ENCODE data around the gene COL1A1. TPM values are rescaled to one million over a fixed set of nuclear protein-coding genes. Genes with fewer than 3 reads are reported as not detected.
A peak's percentile ranks its signal among the peaks of the same experiment; 100 is the strongest.

COL1A1 gene
- total RNA-seq, 1 donor from 2014 or later: 171 TPM

- Histone ChIP-seq H3K27ac (no peak overlapping the region), H3K4me1 (peaks cover 15% of the 10 kb centered on the region), H3K9me3 (no peaks in the 10 kb centered on the region), H3K4me3 (no peak overlapping the region), H3K27me3 (no peaks in the 10 kb centered on the region), H3K36me3 (no peaks in the 10 kb centered on the region)
- no peak for TF ChIP-seq POLR2A (IDR thresholded peaks at IDR 0.05)
- TF ChIP-seq CTCF (IDR thresholded peaks at IDR 0.05): no peak
- TF ChIP-seq POLR2AphosphoS5 (IDR thresholded peaks at IDR 0.05; ENCODE audit: insufficient read depth in 1 of 2, low read depth in 1 of 2): no peak
- intact Hi-C loops (cut with DNase I): no loop called here
- no peak for DNase-seq (ENCODE audit: extremely low spot score in 2 of 2)
Measured at GRCh38 chr17:50162466-50163254, 38.8 kb downstream of the COL1A1 start.

GRCh38 chr17:50161911-50162288, 39.5 kb downstream of the COL1A1 start:
- H3K4me3 ChIP-seq: peak overlapping the region in 1 of 2 donors; percentile 58

DNA sequence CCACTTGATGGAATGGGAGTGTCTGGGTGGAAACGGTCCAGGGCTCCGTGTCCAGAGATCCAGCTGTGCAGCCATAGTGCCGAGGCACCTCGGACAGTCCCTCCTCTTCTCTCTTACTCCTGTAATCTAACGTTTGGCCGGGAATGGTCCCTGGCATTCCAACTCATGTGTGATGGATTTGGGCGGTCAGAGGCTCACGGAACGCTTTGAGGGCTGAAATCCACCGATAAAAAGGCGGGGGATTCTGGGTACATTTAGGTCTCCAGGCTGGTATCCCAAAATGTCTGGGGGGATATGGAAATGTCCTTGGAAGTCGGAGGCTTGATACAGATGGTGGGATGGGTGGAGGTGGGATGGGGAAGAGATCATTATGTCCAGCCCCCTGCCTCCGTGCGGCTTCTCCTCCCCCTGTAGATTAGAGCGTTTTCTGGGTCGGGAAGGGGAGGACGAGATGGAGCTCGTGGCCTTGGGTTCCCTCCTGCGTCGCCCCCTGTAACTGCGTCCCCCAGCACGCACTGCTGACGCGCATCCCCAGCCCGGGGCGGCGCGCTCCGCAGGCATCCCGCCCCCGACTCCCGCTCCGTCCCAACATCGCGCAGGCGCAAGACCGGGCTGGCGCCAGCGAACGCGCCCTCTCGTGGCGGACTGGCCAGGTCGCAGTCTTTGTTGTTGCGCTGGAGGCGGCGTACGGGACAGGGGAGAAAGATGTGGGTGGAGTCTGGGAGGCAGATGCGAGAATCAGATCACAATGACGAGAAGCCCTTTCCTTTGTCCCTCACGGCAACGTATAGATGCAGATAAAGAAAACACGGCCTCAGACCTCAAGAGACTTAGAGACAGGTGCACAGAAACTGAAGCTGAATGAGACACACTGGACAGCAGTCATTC, 40.2 kb downstream of the COL1A1 start:
- peak overlapping the region; percentile 89 for H3K27ac ChIP-seq
- H3K27me3 ChIP-seq: no peaks in the 10 kb centered on the region
- peak; percentile 84 to 94 for TF ChIP-seq POLR2AphosphoS5 (IDR thresholded peaks at IDR 0.05; ENCODE audit: insufficient read depth in 1 of 2, low read depth in 1 of 2)
- peak; percentile 89 to 96 (median 96) for TF ChIP-seq CTCF (IDR thresholded peaks at IDR 0.05)
- TF ChIP-seq POLR2A (IDR thresholded peaks at IDR 0.05): peak in 1 of 2 donors; percentile 49
- DNase-seq (ENCODE audit: extremely low spot score in 2 of 2): no peak
- no peaks in the 10 kb centered on the region for H3K9me3 ChIP-seq
- H3K4me1 ChIP-seq: peaks cover 15% of the 10 kb centered on the region
- H3K36me3 ChIP-seq: no peaks in the 10 kb centered on the region
- intact Hi-C loops (cut with DNase I): no loop called here
- H3K4me3 ChIP-seq: peak overlapping the region; percentile 58 to 65

More at GRCh38 chr17:50161911-50162288, 39.5 kb downstream of the COL1A1 start:
- Histone ChIP-seq H3K4me1 (peaks cover 15% of the 10 kb centered on the region), H3K27me3 (no peaks in the 10 kb centered on the region), H3K9me3 (no peaks in the 10 kb centered on the region), H3K36me3 (no peaks in the 10 kb centered on the region), H3K27ac (peak overlapping the region; percentile 89)
- DNase-seq (ENCODE audit: extremely low spot score in 2 of 2): no peak
- intact Hi-C loops (cut with DNase I): no loop called here
- TF ChIP-seq CTCF (IDR thresholded peaks at IDR 0.05) (no peak), POLR2AphosphoS5 (IDR thresholded peaks at IDR 0.05; ENCODE audit: insufficient read depth in 1 of 2, low read depth in 1 of 2) (no peak), POLR2A (IDR thresholded peaks at IDR 0.05) (no peak)

GRCh38 chr17:50157891-50158290, 43.5 kb downstream of the COL1A1 start:
- H3K27ac ChIP-seq: no peak overlapping the region
- H3K36me3 ChIP-seq: no peaks in the 10 kb centered on the region
- intact Hi-C loops (cut with DNase I): no loop called here
- no peaks in the 10 kb centered on the region for H3K9me3 ChIP-seq
- peaks cover 33% of the 10 kb centered on the region for H3K4me1 ChIP-seq
- H3K27me3 ChIP-seq: no peaks in the 10 kb centered on the region
- no peak for DNase-seq (ENCODE audit: extremely low spot score in 2 of 2)
- TF ChIP-seq CTCF (IDR thresholded peaks at IDR 0.05) (no peak), POLR2A (IDR thresholded peaks at IDR 0.05) (no peak)
- no peak overlapping the region for H3K4me3 ChIP-seq
